Adrenal gland (tissue), 5 donors: ENCODE measurements around the gene ADAMTSL1.

Experiments
- CTCF ChIP-seq, 6 experiments: fragments of 450-650 bp in 4 of 6; fragments of 200-600 bp in 2 of 6; sonication (generic) in 1 of 6; IDR thresholded peaks; 1 replicate in 5 of 6; 2 replicates in 1 of 6; pipeline versions ENCODE4 v1.5.1 to v1.8.0; 2016 to 2021; ENCODE audit warnings: antibody characterized with exemption in 6 of 6, mild to moderate bottlenecking in 2 of 6, moderate library complexity in 1 of 6
- POLR2A ChIP-seq, 2 donors: fragments of 450-650 bp; IDR thresholded peaks; one replicate each; pipeline ENCODE4 v1.6.1; 2017; ENCODE audit warnings: antibody characterized with exemption in 2 of 2, mild to moderate bottlenecking in 2 of 2, moderate library complexity in 1 of 2
- donor health status: DM: no; HTN: no; CAD: no.

GRCh38 chr9:18951936-18952335, 478.0 kb downstream of the ADAMTSL1 start:
- TF ChIP-seq CTCF (IDR thresholded peaks at IDR 0.05) = no peak
- TF ChIP-seq POLR2A (IDR thresholded peaks at IDR 0.05) = no peak
